ENCODE data around the gene AHNAK. TPM values are rescaled to one million over a fixed set of nuclear protein-coding genes. Genes with fewer than 3 reads are reported as not detected.

The AHNAK gene
- total and polyA plus RNA-seq, 2 of the 8 experiments (the other 6 are each of a cell fraction or from before 2014, with no cell fraction given) = 2.0 to 5.8 TPM

DNA sequence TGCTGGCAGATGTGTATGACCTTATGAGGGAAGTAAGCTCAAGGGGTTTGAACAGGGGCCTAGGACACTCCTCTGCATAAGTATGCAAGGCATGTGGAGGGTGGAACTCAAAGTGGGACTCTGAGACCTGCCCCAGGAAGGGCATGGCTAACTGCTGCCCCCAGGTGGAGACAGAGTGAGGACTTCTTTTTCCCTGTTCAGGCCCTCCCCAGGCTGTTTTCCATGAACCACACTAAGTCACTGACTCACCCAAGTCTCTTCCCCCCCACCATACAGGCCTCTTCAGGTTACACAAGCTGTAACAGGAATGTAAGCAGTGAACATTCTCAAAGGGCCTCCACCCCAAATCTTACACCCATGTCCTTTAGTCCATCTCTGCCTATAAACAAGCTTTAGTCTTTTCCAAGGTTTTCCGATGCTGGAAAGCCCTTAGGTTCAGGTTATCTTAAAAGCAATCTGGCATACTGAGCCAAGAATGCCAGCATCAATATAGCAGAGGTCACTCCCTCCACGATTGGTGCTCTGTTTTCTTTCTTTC is 14.0 kb upstream of the AHNAK start (continued):
- 0 out of 4 replicates have a peak, but pooled peaks of 1 of the 2 experiments have one; percentile 52 for TF ChIP-seq SIN3A (conservative IDR thresholded peaks at IDR 0.05 in 1 of 2, IDR thresholded peaks at IDR 0.05 in 1 of 2; ENCODE audit: low read depth in 1 of 2, low read length in 2 of 2)
- no peak for TF ChIP-seq CHD2 (IDR thresholded peaks at IDR 0.05; ENCODE audit: low read length)
- TF ChIP-seq, protein P1, sequence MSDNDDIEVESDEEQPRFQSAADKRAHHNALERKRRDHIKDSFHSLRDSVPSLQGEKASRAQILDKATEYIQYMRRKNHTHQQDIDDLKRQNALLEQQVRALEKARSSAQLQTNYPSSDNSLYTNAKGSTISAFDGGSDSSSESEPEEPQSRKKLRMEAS (IDR thresholded peaks at IDR 0.05) = peak; percentile 65; the same call in 1 of the 2 replicates
- no peak for TF ChIP-seq POU5F1 (IDR thresholded peaks at IDR 0.05; ENCODE audit: low read depth, low read length)
- TF ChIP-seq RAD21 (IDR thresholded peaks at IDR 0.05 in 1 of 2, conservative IDR thresholded peaks at IDR 0.05 in 1 of 2; ENCODE audit: low read depth in 2 of 2, low read length in 2 of 2) = peak; percentile 90 to 93
- TF ChIP-seq TEAD4 (IDR thresholded peaks at IDR 0.05; ENCODE audit: low read depth, low read length) = peak; percentile 96
- TF ChIP-seq BCL11A (IDR thresholded peaks at IDR 0.05; ENCODE audit: low read depth in 2 of 2, low read length in 2 of 2) = no peak
- TF ChIP-seq KDM5A (IDR thresholded peaks at IDR 0.05; ENCODE audit: low read length) = no peak
- TF ChIP-seq JUND (IDR thresholded peaks at IDR 0.05; ENCODE audit: low read length) = peak; percentile 81
- no peak for TF ChIP-seq EGR1 (IDR thresholded peaks at IDR 0.05; ENCODE audit: borderline replicate concordance, low read depth, low read length)
- no peak for TF ChIP-seq NANOG (IDR thresholded peaks at IDR 0.05; ENCODE audit: insufficient read depth, low read depth, low read length, poor library complexity, severe bottlenecking)
- TF ChIP-seq SRF (IDR thresholded peaks at IDR 0.05; ENCODE audit: low read depth, low read length) = peak; percentile 53; the same call in 1 of the 2 replicates
- no peak for TF ChIP-seq CBX5 (IDR thresholded peaks at IDR 0.05; ENCODE audit: low read depth, low read length)
- TF ChIP-seq SP1 (IDR thresholded peaks at IDR 0.05; ENCODE audit: low read depth, low read length) = peak; percentile 71
- peak in 1 of 2 experiments; percentile 71; a peak in 1 of 3 replicates for TF ChIP-seq POLR2A (IDR thresholded peaks at IDR 0.05; ENCODE audit: control extremely low read depth in 1 of 2, low read depth in 2 of 2, low read length in 2 of 2)
